ENCODE measurements around the gene CELF4. TPM values are rescaled to one million over a fixed set of nuclear protein-coding genes. Genes with fewer than 3 reads are reported as not detected.

Gene CELF4
- total RNA-seq, 1 donor from 2014 or later = not detected

GRCh38 chr18:37578886-37579513 lies 13.4 kb upstream of the CELF4 start:
- no peak for DNase-seq (ENCODE audit: low read depth)
- no peaks in the 10 kb centered on the region for H3K36me3 ChIP-seq (ENCODE audit: control insufficient read depth, insufficient read depth, low read length)
- H3K27me3 ChIP-seq (ENCODE audit: control insufficient read depth, insufficient read depth, low read length) = peaks cover 10% of the 10 kb centered on the region
- H3K4me3 ChIP-seq (ENCODE audit: low read depth, low read length) = no peak overlapping the region
- peak; percentile 55 for TF ChIP-seq CTCF (IDR thresholded peaks at IDR 0.05; ENCODE audit: insufficient read depth, low read length, poor library complexity, severe bottlenecking)

- Histone ChIP-seq H3K27me3 (ENCODE audit: control insufficient read depth, insufficient read depth, low read length) (peaks cover 10% of the 10 kb centered on the region), H3K4me3 (ENCODE audit: low read depth, low read length) (no peak overlapping the region), H3K36me3 (ENCODE audit: control insufficient read depth, insufficient read depth, low read length) (no peaks in the 10 kb centered on the region)
- TF ChIP-seq CTCF (IDR thresholded peaks at IDR 0.05; ENCODE audit: insufficient read depth, low read length, poor library complexity, severe bottlenecking) = no peak
- no peak for DNase-seq (ENCODE audit: low read depth)
These were observed 12.6 kb upstream of the CELF4 start for GRCh38 chr18:37578182-37578678.

- no peaks in the 10 kb centered on the region for H3K36me3 ChIP-seq (ENCODE audit: control insufficient read depth, insufficient read depth, low read length)
- no peak for TF ChIP-seq CTCF (IDR thresholded peaks at IDR 0.05; ENCODE audit: insufficient read depth, low read length, poor library complexity, severe bottlenecking)
- peaks cover 10% of the 10 kb centered on the region for H3K27me3 ChIP-seq (ENCODE audit: control insufficient read depth, insufficient read depth, low read length)
- no peak overlapping the region for H3K4me3 ChIP-seq (ENCODE audit: low read depth, low read length)
- DNase-seq (ENCODE audit: low read depth) = no peak
These were observed 11.5 kb upstream of the CELF4 start for GRCh38 chr18:37577051-37577611.

- Histone ChIP-seq H3K27me3 (ENCODE audit: control insufficient read depth, insufficient read depth, low read length) (peaks cover 16% of the 10 kb centered on the region), H3K36me3 (ENCODE audit: control insufficient read depth, insufficient read depth, low read length) (no peaks in the 10 kb centered on the region), H3K4me3 (ENCODE audit: low read depth, low read length) (no peak overlapping the region)
- no peak for DNase-seq (ENCODE audit: low read depth)
- no peak for TF ChIP-seq CTCF (IDR thresholded peaks at IDR 0.05; ENCODE audit: insufficient read depth, low read length, poor library complexity, severe bottlenecking)
These were observed 10.0 kb upstream of the CELF4 start for GRCh38 chr18:37575646-37576045.

GRCh38 chr18:37574113-37574512 lies 8.5 kb upstream of the CELF4 start:
- Histone ChIP-seq H3K36me3 (ENCODE audit: control insufficient read depth, insufficient read depth, low read length) (no peaks in the 10 kb centered on the region), H3K27me3 (ENCODE audit: control insufficient read depth, insufficient read depth, low read length) (peaks cover 26% of the 10 kb centered on the region), H3K4me3 (ENCODE audit: low read depth, low read length) (no peak overlapping the region)
- no peak for DNase-seq (ENCODE audit: low read depth)
- no peak for TF ChIP-seq CTCF (IDR thresholded peaks at IDR 0.05; ENCODE audit: insufficient read depth, low read length, poor library complexity, severe bottlenecking)

GRCh38 chr18:37572736-37573135 lies 7.1 kb upstream of the CELF4 start:
- DNase-seq (ENCODE audit: low read depth) = no peak
- H3K4me3 ChIP-seq (ENCODE audit: low read depth, low read length) = no peak overlapping the region
- H3K36me3 ChIP-seq (ENCODE audit: control insufficient read depth, insufficient read depth, low read length) = no peaks in the 10 kb centered on the region
- TF ChIP-seq CTCF (IDR thresholded peaks at IDR 0.05; ENCODE audit: insufficient read depth, low read length, poor library complexity, severe bottlenecking) = no peak
- H3K27me3 ChIP-seq (ENCODE audit: control insufficient read depth, insufficient read depth, low read length) = peaks cover 33% of the 10 kb centered on the region

All from kidney epithelial cell (primary cell).